ENCODE data around the gene OR8K1. TPM values are rescaled to one million over a fixed set of nuclear protein-coding genes. Genes with fewer than 3 reads are reported as not detected.

The OR8K1 gene
- total RNA-seq: not detected in 3 replicates

- no peaks in the 10 kb centered on the region for H3K4me1 Mint-ChIP-seq
- no peak for DNase-seq (ENCODE audit: low spot score in 2 of 2, unreplicated experiment in 2 of 2)
- no peaks in the 10 kb centered on the region for H3K27me3 Mint-ChIP-seq (ENCODE audit: low read depth)
- H3K9me3 Mint-ChIP-seq: peaks cover 5% of the 10 kb centered on the region
- no peak within 1 kb of the TSS for H3K27ac Mint-ChIP-seq
- no peaks in the 10 kb centered on the region for H3K36me3 Mint-ChIP-seq
- no peak within 1 kb of the TSS for H3K4me3 Mint-ChIP-seq
- no peak for TF ChIP-seq CTCF (IDR thresholded peaks at IDR 0.05; ENCODE audit: unreplicated experiment)
Measured at GRCh38 chr11:56345739-56346138, at the start of gene OR8K1. TSS of gene OR8K1 (plus strand) at chr11:56346039. CDS start at chr11:56346039, 0 bp downstream.

- Mint-ChIP-seq H3K9me3 (no peaks in the 10 kb centered on the region), H3K27me3 (ENCODE audit: low read depth) (no peaks in the 10 kb centered on the region), H3K36me3 (no peaks in the 10 kb centered on the region), H3K27ac (no peak overlapping the region), H3K4me1 (no peaks in the 10 kb centered on the region), H3K4me3 (no peak overlapping the region)
- no peak for TF ChIP-seq CTCF (IDR thresholded peaks at IDR 0.05; ENCODE audit: unreplicated experiment)
- DNase-seq (ENCODE audit: low spot score in 2 of 2, unreplicated experiment in 2 of 2): no peak
Measured at GRCh38 chr11:56296898-56297297, 48.9 kb upstream of the OR8K1 start.

GRCh38 chr11:56307836-56308235 lies 38.0 kb upstream of the OR8K1 start:
- Mint-ChIP-seq H3K9me3 (peaks cover 35% of the 10 kb centered on the region), H3K27ac (no peak overlapping the region), H3K27me3 (ENCODE audit: low read depth) (no peaks in the 10 kb centered on the region), H3K36me3 (no peaks in the 10 kb centered on the region), H3K4me3 (no peak overlapping the region), H3K4me1 (no peaks in the 10 kb centered on the region)
- DNase-seq (ENCODE audit: low spot score in 2 of 2, unreplicated experiment in 2 of 2): no peak
- no peak for TF ChIP-seq CTCF (IDR thresholded peaks at IDR 0.05; ENCODE audit: unreplicated experiment)

GRCh38 chr11:56314844-56315243 lies 31.0 kb upstream of the OR8K1 start, which contains the start of gene OR8K3:
TSS of gene OR8K3 (plus strand) at chr11:56315144. CDS start at chr11:56318307, 3,163 bp downstream.
- no peaks in the 10 kb centered on the region for H3K36me3 Mint-ChIP-seq
- TF ChIP-seq CTCF (IDR thresholded peaks at IDR 0.05; ENCODE audit: unreplicated experiment): no peak
- H3K9me3 Mint-ChIP-seq: no peaks in the 10 kb centered on the region
- H3K4me1 Mint-ChIP-seq: no peaks in the 10 kb centered on the region
- H3K27ac Mint-ChIP-seq: no peak within 1 kb of the TSS
- H3K27me3 Mint-ChIP-seq (ENCODE audit: low read depth): peaks cover 4% of the 10 kb centered on the region
- DNase-seq (ENCODE audit: low spot score in 2 of 2, unreplicated experiment in 2 of 2): no peak
- H3K4me3 Mint-ChIP-seq: no peak within 1 kb of the TSS

- DNase-seq (ENCODE audit: low spot score in 2 of 2, unreplicated experiment in 2 of 2): no peak
- no peaks in the 10 kb centered on the region for H3K36me3 Mint-ChIP-seq
- peaks cover 25% of the 10 kb centered on the region for H3K4me1 Mint-ChIP-seq
- no peak for TF ChIP-seq CTCF (IDR thresholded peaks at IDR 0.05; ENCODE audit: unreplicated experiment)
- no peak overlapping the region for H3K27ac Mint-ChIP-seq
- H3K27me3 Mint-ChIP-seq (ENCODE audit: low read depth): no peaks in the 10 kb centered on the region
- H3K9me3 Mint-ChIP-seq: no peaks in the 10 kb centered on the region
- H3K4me3 Mint-ChIP-seq: no peak overlapping the region
Measured at GRCh38 chr11:56331861-56332491, 13.9 kb upstream of the OR8K1 start.

Data from mesothelial cell of epicardium (in vitro differentiated cells).